Inferior parietal cortex (tissue), 1 donor: ENCODE results near the gene C19orf81.
A peak's percentile ranks its signal among the peaks of the same experiment; 100 is the strongest.

Source experiments
- DNase-seq: peaks from one replicate; pipeline ENCODE4 v3.0.0-alpha.2; 2016; ENCODE audit errors: extremely low spot score

The C19orf81 gene

GRCh38 chr19:50679177-50680125 is 30.2 kb downstream of the C19orf81 start:
- DNase-seq = peak; percentile 82

- no peak for DNase-seq
Measured at GRCh38 chr19:50686310-50687032, 37.2 kb downstream of the C19orf81 start.

- no peak for DNase-seq
Measured at GRCh38 chr19:50688766-50689165, 39.5 kb downstream of the C19orf81 start.

- DNase-seq = no peak
Measured at GRCh38 chr19:50690439-50690838, 41.2 kb downstream of the C19orf81 start.

- DNase-seq = no peak
Measured at GRCh38 chr19:50693064-50693975, 44.1 kb downstream of the C19orf81 start.

- no peak for DNase-seq
Measured at GRCh38 chr19:50694815-50695145, 45.5 kb downstream of the C19orf81 start.

GRCh38 chr19:50695251-50696093 is 46.2 kb downstream of the C19orf81 start:
- DNase-seq = no peak

- no peak for DNase-seq
Measured at GRCh38 chr19:50696094-50696483, 46.8 kb downstream of the C19orf81 start.

- DNase-seq = no peak
Measured at GRCh38 chr19:50697414-50698124, 48.3 kb downstream of the C19orf81 start.

GRCh38 chr19:50701367-50701985 is 52.2 kb downstream of the C19orf81 start:
- no peak for DNase-seq

GRCh38 chr19:50702158-50702870 is 53.1 kb downstream of the C19orf81 start:
- no peak for DNase-seq

GRCh38 chr19:50702871-50703829 is 53.9 kb downstream of the C19orf81 start:
- no peak for DNase-seq

GRCh38 chr19:50703915-50704796 is 54.9 kb downstream of the C19orf81 start:
- no peak for DNase-seq

GRCh38 chr19:50705422-50706019 is 56.3 kb downstream of the C19orf81 start:
- DNase-seq = peak; percentile 58

GRCh38 chr19:50706387-50706786 is 57.1 kb downstream of the C19orf81 start:
- no peak for DNase-seq

GRCh38 chr19:50708179-50708879 is 59.1 kb downstream of the C19orf81 start:
- DNase-seq = no peak
